ENCODE results near the gene TDRD6. TPM values are rescaled to one million over a fixed set of nuclear protein-coding genes. Genes with fewer than 3 reads are reported as not detected.
"Not testable (repeated sequence)": the region's sequence is repeated elsewhere in the genome, so short reads cannot be mapped to it uniquely, and the experiment has no call there.

Gene TDRD6
- total RNA-seq, 4 donors from 2014 or later, result 0.88 to 1.8 (median 1.4) TPM

DNA sequence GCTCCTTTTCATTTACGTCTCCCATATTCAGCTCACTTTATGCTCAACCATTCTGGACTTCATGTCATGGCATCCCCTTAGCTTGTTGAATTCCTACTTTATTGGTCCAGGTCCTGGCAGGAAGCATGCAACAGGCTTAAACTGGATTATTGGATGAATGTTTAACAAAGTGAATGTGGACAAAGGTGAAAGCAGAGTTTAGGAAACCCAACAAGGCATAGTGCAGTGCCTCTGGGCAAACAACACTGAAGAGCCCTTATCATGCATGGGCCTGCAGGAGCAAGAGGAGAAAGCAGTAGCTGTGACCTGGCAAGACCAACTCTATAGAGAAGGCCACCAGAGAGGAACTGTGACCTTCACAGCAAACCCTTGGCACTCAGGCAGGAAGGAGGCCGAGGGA is 53.8 kb downstream of the TDRD6 start:
- no peaks in the 10 kb centered on the region for H3K9me3 ChIP-seq
- H3K36me3 ChIP-seq, result no peaks in the 10 kb centered on the region
- TF ChIP-seq CTCF (IDR thresholded peaks at IDR 0.05) (no peak), POLR2A (IDR thresholded peaks at IDR 0.05) (no peak)
- no peak overlapping the region for H3K27ac ChIP-seq
- DNase-seq, result no peak
- H3K4me3 ChIP-seq (replicated peaks in 1 of 3), result no peak overlapping the region
- no peaks in the 10 kb centered on the region for H3K27me3 ChIP-seq
- WGBS, 2 donors, result 83 to 92% methylated on average over 2 of the region's 2 CpGs
- no peaks in the 10 kb centered on the region for H3K4me1 ChIP-seq
- intact Hi-C loops (cut with DNase I), result no loop called here

DNA sequence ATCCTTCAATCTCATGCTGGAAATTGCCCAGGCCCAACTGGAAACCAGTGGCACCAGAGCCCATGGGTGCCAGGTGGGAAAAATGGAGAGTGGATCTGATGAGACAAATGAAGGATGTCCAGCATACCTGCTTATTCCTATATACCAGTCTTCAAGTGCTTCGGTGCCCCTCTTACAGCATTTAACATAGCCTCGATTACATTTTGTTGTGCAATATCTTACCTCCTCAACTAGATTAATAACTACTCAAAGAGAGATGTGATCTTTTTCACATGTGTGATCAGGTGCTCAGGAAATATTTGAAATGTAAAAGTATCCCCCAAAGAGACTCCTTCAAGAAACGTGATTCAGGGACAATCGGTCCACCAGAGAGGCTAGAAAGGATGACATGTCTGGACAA is 54.2 kb downstream of the TDRD6 start:
- Histone ChIP-seq H3K4me1 (no peaks in the 10 kb centered on the region), H3K27me3 (no peaks in the 10 kb centered on the region), H3K9me3 (no peaks in the 10 kb centered on the region), H3K4me3 (replicated peaks in 1 of 3) (no peak overlapping the region), H3K27ac (no peak overlapping the region), H3K36me3 (no peaks in the 10 kb centered on the region)
- DNase-seq, result no peak
- no peak for TF ChIP-seq CTCF (IDR thresholded peaks at IDR 0.05)
- WGBS, 2 donors, result 96 to 98% methylated on average over 4 of the region's 4 CpGs
- intact Hi-C loops (cut with DNase I), result no loop called here

GRCh38 chr6:46743425-46744158 is 55.9 kb downstream of the TDRD6 start:
- Histone ChIP-seq H3K4me3 (replicated peaks in 1 of 3) (no peak overlapping the region), H3K36me3 (no peaks in the 10 kb centered on the region), H3K4me1 (no peaks in the 10 kb centered on the region), H3K9me3 (no peaks in the 10 kb centered on the region), H3K27me3 (no peaks in the 10 kb centered on the region), H3K27ac (no peak overlapping the region)
- 87 to 93% methylated on average over 1 of the region's 1 CpG for WGBS, 2 donors
- no peak for DNase-seq
- TF ChIP-seq CTCF (IDR thresholded peaks at IDR 0.05), result no peak
- intact Hi-C loops (cut with DNase I), result no loop called here

DNA sequence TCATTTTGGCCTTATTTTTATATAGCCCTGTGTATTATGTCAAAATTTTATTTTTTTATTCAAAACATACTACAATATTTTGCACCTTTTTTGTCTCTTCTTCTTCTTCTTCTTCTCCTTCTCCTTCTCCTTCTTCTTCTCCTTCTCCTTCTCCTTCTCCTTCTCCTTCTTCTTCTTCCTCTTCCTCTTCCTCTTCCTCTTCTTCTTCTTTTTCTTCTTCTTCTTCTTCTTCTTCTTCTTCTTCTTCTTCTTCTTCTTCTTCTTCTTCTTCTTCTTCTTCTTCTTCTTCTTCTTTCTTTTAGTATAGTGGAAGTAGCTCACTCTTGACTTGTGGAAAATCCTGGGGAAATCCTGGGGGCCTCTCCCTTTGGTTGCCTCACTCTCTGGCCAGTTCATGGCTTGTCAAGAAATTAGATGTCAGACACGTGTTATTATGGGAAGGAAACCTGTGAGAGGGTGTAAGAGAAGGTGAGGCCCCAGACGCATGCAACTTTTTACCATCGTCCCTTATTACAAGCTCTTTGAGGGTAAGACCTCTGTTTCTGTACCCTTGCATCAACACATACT is 56.6 kb downstream of the TDRD6 start:
- DNase-seq; intact Hi-C loops (cut with DNase I); H3K4me3 ChIP-seq (replicated peaks in 1 of 3); H3K36me3 ChIP-seq; H3K4me1 ChIP-seq; H3K27ac ChIP-seq; H3K27me3 ChIP-seq; H3K9me3 ChIP-seq: not testable (repeated sequence)
- 88 to 91% methylated on average over 3 of the region's 3 CpGs for WGBS, 2 donors

DNA sequence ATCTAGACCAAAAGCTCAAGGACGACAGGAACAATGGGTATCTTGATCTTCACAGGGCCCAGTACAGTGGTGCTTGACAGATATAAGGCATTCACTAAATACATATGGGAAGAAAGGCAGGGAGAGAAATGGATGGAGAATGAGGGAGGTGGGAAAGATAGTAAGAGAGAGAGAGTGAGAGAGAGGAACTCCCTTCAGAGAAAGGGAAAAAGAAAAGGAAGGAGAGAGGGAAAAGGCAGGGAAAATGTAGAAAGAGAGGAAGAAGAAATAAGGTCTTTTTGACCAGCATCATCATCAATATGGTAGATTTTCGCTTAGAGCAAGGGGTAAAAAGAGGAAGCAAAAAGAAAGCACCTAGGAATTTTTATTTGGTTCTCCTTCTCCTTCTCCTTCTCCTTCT is 58.3 kb downstream of the TDRD6 start:
- Histone ChIP-seq H3K27me3 (no peaks in the 10 kb centered on the region), H3K4me3 (replicated peaks in 1 of 3) (no peak overlapping the region), H3K4me1 (no peaks in the 10 kb centered on the region), H3K9me3 (no peaks in the 10 kb centered on the region), H3K27ac (no peak overlapping the region), H3K36me3 (no peaks in the 10 kb centered on the region)
- TF ChIP-seq POLR2A (IDR thresholded peaks at IDR 0.05) (no peak), CTCF (IDR thresholded peaks at IDR 0.05) (no peak)
- DNase-seq, result no peak
- 82 to 90% methylated on average over 2 of the region's 2 CpGs for WGBS, 2 donors
- intact Hi-C loops (cut with DNase I), result no loop called here

Data from thyroid gland (tissue), 4 donors.